GM18498 (cell line): ENCODE results near the gene PCDH7.

Experiments
- ATAC-seq: cut with Tn5 transposase; IDR thresholded peaks from one replicate; pipeline ENCODE4 v1.9.1; 2021; ENCODE audit warnings: mild to moderate bottlenecking, moderate library complexity; ENCODE audit not compliant: unreplicated experiment

PCDH7 gene

GRCh38 chr4:30720021-30720660 lies at the start of gene PCDH7:
TSS of gene PCDH7 (plus strand) at chr4:30720369. CDS start at chr4:30721423, 1,054 bp downstream.
- no peak for ATAC-seq

GRCh38 chr4:30671926-30672448 lies 48.2 kb upstream of the PCDH7 start:
- ATAC-seq, result no peak

GRCh38 chr4:30696191-30696590 lies 24.0 kb upstream of the PCDH7 start:
- ATAC-seq, result no peak

- peak; percentile 41 for ATAC-seq
Observed at GRCh38 chr4:30714408-30715031, 5.6 kb upstream of the PCDH7 start.

GRCh38 chr4:30716158-30716557 lies 4.0 kb upstream of the PCDH7 start:
- ATAC-seq, result no peak

- peak; percentile 28 for ATAC-seq
Observed at GRCh38 chr4:30716681-30717207, 3.4 kb upstream of the PCDH7 start.

GRCh38 chr4:30717208-30718020 lies 2.8 kb upstream of the PCDH7 start:
- ATAC-seq, result peak; percentile 55

- no peak for ATAC-seq
Observed at GRCh38 chr4:30718021-30718542, 2.1 kb upstream of the PCDH7 start.

- no peak for ATAC-seq
Observed at GRCh38 chr4:30718641-30719453, 1.3 kb upstream of the PCDH7 start.

- ATAC-seq, result no peak
Observed at GRCh38 chr4:30719454-30720020, 632 bp upstream of the PCDH7 start.

- ATAC-seq, result no peak
Observed at GRCh38 chr4:30720661-30721184, 554 bp downstream of the PCDH7 start.

- no peak for ATAC-seq
Observed at GRCh38 chr4:30721185-30722091, 1.3 kb downstream of the PCDH7 start.

GRCh38 chr4:30722092-30722358 lies 1.9 kb downstream of the PCDH7 start:
- no peak for ATAC-seq

GRCh38 chr4:30722359-30723200 lies 2.4 kb downstream of the PCDH7 start:
- ATAC-seq, result no peak

GRCh38 chr4:30723201-30723955 lies 3.2 kb downstream of the PCDH7 start:
- no peak for ATAC-seq

GRCh38 chr4:30724247-30724646 lies 4.1 kb downstream of the PCDH7 start:
- no peak for ATAC-seq

GRCh38 chr4:30725562-30725961 lies 5.4 kb downstream of the PCDH7 start:
- no peak for ATAC-seq
